ENCODE data around the gene MVP. TPM values are rescaled to one million over a fixed set of nuclear protein-coding genes. Genes with fewer than 3 reads are reported as not detected.

Gene MVP
- total RNA-seq, 2 donors from 2014 or later: 44.4 to 77.9 TPM

- no peaks in the 10 kb centered on the region for H3K9me3 ChIP-seq
- H3K4me1 ChIP-seq: no peaks in the 10 kb centered on the region
- no peak for TF ChIP-seq CTCF (IDR thresholded peaks at IDR 0.05)
- H3K36me3 ChIP-seq: no peaks in the 10 kb centered on the region
- no peak overlapping the region for H3K4me3 ChIP-seq
- no peak for DNase-seq (ENCODE audit: low spot score)
- no peaks in the 10 kb centered on the region for H3K27me3 ChIP-seq
- H3K27ac ChIP-seq: no peak overlapping the region
These were observed 71.5 kb downstream of the MVP start for GRCh38 chr16:29891525-29892457.

- no peak overlapping the region for H3K4me3 ChIP-seq
- TF ChIP-seq CTCF (IDR thresholded peaks at IDR 0.05): no peak
- DNase-seq (ENCODE audit: low spot score): no peak
- H3K36me3 ChIP-seq: no peaks in the 10 kb centered on the region
- no peaks in the 10 kb centered on the region for H3K4me1 ChIP-seq
- H3K9me3 ChIP-seq: no peaks in the 10 kb centered on the region
- no peak overlapping the region for H3K27ac ChIP-seq
- no peaks in the 10 kb centered on the region for H3K27me3 ChIP-seq
These were observed 72.2 kb downstream of the MVP start for GRCh38 chr16:29892458-29892813.

- Histone ChIP-seq H3K27ac (no peak overlapping the region), H3K27me3 (peaks cover 2 to 7% of the 10 kb centered on the region in 2 donors), H3K36me3 (no peaks in the 10 kb centered on the region), H3K9me3 (no peaks in the 10 kb centered on the region), H3K4me1 (peaks cover 0 to under 1% of the 10 kb centered on the region in 2 donors), H3K4me3 (no peak overlapping the region)
- DNase-seq (ENCODE audit: low spot score): no peak
- no peak for TF ChIP-seq CTCF (IDR thresholded peaks at IDR 0.05)
These were observed 73.3 kb downstream of the MVP start for GRCh38 chr16:29893553-29893952.

- no peaks in the 10 kb centered on the region for H3K9me3 ChIP-seq
- peaks cover 7 to 8% of the 10 kb centered on the region in 2 donors for H3K27me3 ChIP-seq
- no peak for TF ChIP-seq CTCF (IDR thresholded peaks at IDR 0.05)
- DNase-seq (ENCODE audit: low spot score): no peak
- H3K27ac ChIP-seq: no peak overlapping the region
- H3K36me3 ChIP-seq: no peaks in the 10 kb centered on the region
- H3K4me1 ChIP-seq: peaks cover 0 to 9% of the 10 kb centered on the region in 2 donors
- H3K4me3 ChIP-seq: no peak overlapping the region
These were observed 74.1 kb downstream of the MVP start for GRCh38 chr16:29894352-29894751.

- no peak for DNase-seq (ENCODE audit: low spot score)
- TF ChIP-seq CTCF (IDR thresholded peaks at IDR 0.05): no peak
- Histone ChIP-seq H3K4me1 (peaks cover 0 to 26% of the 10 kb centered on the region in 2 donors), H3K9me3 (no peaks in the 10 kb centered on the region), H3K27me3 (peaks cover 7 to 8% of the 10 kb centered on the region in 2 donors), H3K36me3 (no peaks in the 10 kb centered on the region), H3K4me3 (no peak overlapping the region), H3K27ac (no peak overlapping the region)
These were observed 76.6 kb downstream of the MVP start for GRCh38 chr16:29896841-29897240.
